Effector CD4-positive, alpha-beta T cell (primary cell): ENCODE results near the gene HLF.
A peak's percentile ranks its signal among the peaks of the same experiment; 100 is the strongest.

Experiments
- DNase-seq: peaks from one replicate; pipeline ENCODE4 v3.0.0-alpha.2; 2020

HLF gene

DNA sequence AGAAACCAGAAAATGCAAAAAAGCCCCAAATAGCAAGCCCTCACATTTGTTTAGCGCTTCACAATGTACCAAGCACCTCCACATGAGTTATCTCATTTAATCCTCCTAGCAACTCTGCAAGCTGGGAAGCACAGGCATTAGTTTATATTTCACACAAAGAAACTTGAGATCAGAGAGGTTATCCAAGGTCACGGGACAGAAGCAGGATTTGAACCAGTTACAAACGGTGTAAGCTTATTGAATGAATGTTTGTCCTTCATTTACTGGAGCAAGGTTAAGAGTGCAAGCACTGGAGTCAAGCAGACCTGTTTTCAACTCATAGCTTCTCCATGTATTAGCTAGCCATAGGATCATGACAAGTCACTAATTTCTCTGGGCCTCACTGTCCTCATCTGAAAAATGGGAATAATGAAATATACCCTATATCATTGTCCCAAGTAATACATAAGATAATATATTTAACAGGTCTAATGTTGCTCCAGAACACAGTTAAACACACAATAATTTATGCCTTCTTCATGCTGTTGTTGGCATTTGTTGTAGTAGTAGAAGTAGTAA lies 6.1 kb upstream of the HLF start:
- DNase-seq, result no peak

DNA sequence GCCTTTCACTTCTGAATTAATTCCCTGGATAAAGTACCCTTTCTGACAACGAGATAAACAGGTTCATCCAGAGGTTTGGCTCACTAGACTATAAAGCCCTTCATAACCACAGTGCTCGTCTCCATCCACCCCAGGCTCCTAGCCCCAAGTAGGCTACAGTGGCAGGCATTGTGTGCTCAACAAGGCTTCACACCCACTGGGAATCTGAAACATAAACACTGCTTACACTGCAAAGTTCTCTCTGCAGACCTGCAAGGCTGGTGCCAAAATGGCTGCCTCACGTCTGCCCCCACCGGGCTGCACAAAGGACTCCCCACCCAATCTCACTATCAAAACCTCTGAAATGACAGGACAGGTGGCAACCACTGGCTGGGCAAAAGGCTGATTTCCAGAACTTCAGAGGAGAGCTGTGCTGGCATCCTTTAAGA lies 5.1 kb upstream of the HLF start:
- no peak for DNase-seq

DNA sequence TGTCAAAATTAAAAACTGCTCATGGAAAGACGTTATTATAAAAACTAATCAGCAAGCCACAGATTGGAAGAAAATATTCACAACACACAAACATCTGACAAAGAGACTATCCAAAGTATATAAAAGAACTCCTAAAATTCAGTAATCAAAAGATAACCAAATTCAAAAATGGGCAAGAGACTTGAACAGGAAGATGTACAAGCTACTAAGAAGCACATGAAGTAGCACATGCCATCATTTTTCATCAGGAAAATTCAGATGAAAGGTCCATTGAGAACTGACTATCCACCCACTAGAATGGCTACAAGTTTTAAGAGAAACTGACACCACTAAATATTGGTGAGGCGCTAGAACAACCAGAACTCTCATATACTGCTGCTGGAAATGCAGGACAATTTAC lies 3.4 kb upstream of the HLF start:
- no peak for DNase-seq

DNA sequence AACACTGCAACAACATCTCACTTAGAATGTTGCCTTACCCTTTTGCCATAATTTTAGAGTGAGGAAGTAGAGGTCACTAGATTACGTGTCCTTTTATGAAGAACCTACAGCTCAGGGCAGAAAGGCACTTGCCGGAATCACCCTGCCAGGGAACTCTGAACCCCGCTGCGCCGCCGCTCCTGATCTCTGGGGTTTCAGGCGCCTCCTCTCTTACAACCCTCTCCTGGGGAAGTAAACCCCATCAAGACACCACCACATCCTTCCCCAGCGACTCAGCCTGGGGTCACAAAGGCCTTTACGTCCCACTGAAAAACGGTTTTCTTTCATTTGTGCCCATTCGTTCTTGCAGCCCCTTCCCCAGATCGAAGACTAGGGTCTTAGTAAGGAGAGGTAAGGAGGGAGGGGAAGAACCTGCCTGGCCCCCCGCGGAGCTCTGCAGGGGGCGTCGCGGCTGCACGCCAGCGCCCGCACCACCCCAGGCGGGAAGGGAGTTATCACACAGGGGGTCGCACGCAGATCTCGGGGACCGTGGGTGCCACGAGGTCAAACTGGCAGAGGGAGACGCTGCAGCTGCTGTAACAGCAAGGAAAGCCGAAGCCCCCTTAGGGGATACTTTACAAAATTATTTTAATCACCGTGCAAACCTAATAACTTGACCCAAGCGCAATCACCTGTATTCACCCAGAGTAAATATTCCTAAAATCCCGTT lies 1.0 kb upstream of the HLF start:
- DNase-seq, result no peak

DNA sequence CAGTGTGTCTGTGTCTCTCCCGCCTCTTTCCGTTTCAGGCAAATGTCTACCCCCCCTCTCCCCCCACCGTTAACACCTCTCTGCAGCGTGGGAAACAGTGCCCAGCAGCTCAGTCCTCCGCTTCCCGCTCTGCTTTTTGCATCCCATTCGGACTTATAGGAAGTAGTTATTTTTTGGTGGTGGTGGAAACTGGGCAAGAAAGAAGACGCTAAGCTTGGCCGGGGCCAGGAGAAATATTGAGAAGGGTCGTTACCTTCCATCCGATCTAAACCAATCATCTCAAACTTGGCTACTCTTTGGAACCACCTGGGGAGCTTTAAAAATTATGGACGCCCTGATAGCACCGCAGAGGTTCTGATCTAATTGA lies 499 bp upstream of the HLF start:
- DNase-seq, result no peak

DNA sequence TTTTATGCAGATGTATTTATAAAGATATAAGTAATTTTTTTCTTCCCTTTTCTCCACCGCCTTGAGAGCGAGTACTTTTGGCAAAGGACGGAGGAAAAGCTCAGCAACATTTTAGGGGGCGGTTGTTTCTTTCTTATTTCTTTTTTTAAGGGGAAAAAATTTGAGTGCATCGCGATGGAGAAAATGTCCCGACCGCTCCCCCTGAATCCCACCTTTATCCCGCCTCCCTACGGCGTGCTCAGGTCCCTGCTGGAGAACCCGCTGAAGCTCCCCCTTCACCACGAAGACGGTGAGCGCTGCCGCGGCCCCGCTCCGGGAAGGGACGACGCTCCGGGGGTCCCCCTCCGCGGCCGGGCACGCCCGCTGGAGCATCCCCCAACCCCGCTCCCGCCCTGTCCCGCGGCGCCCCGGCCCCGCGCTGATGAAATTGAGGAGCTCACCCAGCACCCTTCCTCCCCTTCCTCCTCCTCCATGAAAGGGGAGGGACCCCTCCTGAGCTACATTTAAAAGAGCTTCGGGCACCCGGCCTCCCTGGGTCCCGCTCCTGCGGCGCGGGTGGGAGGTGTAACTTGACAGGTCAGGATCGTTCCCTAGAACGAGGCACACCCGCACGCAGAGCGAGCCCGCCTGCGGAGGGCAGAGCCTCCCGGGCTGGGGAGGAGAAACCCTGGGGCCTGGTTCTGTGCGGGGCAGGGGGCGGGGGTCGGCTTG lies 706 bp downstream of the HLF start:
- peak; percentile 3 for DNase-seq

DNA sequence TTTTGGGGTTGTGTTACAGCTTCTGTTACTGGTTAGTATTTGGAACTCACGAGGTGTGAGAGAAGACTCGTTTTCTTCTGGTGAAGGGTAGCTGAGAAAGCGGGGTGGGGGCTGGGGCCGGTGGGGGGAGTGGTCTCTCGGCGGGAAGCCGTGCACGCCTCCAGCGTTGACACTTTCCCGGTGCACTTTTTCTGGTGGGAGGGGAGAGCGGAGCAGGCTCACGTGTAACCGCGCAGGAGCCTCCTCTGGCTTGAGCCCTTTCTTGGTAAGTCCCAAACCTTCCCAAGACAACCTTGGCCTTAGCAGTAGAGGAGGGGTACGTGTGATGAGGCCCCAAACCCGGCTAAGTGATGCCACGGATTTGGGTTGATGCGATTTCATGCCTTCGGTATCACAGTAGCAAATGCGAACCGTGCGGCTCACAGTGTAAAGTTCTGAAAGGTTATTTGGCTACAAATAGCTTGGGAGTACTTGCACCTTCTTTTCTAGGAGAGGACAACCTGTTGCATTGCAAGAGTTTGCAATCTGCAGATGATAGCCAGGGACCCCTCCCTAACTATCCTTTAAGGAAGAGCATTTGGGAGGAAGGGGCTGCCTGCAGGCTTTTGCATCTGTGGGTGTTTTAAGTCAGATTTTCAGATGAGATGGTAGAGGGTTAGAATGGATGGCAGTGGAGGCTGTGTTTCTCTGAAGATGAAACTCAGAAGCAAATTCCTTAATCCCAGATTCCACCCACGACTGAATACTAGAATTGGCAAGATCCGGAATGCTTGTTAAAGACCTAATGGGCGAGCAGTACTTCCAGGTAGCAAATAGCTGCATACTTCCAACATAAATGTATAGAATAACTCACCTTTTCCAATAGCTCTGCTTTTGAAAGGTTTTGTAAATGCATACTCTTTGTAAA lies 1.5 kb downstream of the HLF start:
- no peak for DNase-seq

DNA sequence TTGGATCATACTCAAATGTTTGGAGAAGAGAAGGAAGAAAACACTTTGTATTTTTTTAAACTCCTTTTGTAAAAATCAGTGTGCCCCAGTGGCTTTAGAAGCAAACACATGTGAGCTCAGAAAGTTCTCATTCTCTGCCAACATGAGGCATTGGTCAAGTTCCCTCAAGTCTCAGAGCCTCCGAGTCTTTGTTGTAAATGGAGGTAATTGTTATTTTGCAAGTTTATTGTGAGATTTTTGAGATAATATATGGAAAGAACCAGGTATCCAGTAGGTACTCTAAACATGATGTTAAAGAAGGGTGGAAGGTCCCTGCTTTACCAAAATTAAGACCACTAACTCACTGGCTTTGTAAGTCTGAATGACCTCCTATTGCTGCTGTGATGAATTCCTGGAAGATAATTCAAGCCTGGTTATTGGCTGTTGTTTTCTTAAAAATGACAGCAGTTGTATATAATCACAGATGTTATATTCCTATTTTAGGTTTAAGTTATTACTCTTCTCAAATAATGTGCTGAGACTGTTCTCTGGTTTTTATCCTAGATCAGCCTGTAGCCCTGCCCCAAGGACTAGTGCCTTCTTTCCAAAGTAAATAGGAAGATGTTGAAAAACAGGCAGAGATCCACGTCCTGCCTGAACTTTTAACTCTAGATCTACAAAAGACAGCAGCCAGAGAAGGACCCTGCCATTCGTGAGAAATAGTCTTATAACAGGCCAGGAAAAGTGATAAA lies 2.4 kb downstream of the HLF start:
- no peak for DNase-seq

DNA sequence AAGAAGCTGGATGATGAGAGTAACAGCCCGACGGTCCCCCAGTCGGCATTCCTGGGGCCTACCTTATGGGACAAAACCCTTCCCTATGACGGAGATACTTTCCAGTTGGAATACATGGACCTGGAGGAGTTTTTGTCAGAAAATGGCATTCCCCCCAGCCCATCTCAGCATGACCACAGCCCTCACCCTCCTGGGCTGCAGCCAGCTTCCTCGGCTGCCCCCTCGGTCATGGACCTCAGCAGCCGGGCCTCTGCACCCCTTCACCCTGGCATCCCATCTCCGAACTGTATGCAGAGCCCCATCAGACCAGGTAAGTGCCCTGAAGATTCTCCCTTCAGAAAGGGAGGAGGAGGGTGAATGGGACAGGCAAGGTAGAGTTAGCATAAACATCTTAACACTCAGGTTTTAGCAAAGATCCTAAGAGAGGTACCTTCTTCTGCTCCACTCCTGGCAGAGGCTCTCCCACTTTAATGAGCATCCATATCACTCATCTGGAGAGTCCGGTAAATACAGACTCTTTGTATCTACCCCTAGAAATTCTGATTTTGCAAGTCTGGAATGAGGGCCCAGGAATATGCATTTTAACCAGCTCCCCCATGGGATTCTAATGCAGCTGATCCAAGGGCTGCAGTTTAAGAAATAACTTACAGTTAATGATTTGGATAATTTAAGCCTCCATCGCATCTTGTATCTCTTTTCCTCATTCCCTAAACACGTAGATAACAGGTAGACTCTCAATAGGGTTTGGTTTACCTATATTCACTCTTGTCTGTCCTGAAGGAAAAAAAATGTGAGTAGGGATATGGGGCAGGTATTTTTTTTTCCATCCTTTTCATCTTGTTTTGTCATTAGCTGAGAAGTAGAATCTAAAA lies 3.3 kb downstream of the HLF start:
- DNase-seq, result no peak

DNA sequence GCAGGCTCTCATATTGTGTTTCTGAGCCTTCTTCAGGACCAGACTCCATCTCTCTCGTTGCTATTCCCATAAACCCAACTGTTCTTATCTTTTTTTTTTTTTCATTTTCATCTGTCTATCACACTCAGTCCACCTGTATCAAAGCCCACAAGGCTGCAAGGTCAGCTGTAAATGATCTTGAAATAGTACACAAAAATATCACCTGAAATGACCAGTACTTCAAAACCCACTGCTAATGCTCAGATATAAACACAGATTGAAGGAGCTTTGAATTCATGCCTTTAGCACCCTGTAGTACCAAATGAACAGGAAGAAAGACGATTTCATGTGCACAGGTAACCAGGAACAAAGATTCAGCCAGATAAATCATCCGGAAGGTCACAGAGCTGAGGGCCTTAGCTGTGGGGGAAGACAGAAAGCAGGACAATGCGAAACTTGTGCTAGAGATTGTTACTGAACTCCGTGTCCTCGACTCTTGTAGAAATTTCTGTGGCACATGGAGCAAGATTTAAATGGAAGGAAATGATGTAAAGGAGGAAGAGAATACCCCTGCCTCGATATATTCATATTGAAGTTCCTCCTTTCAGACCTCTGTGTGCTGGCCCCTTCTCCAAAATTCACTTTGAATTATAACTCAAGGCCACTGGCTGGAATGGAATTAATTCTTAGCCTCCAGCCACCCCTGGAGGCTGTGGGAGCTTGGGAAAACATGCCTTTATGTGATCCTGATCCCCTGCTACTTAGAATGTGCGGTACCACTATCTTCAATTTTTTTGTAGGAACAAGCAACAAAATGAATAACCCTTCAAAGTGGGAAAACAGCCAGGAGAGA lies 4.1 kb downstream of the HLF start:
- DNase-seq, result no peak

DNA sequence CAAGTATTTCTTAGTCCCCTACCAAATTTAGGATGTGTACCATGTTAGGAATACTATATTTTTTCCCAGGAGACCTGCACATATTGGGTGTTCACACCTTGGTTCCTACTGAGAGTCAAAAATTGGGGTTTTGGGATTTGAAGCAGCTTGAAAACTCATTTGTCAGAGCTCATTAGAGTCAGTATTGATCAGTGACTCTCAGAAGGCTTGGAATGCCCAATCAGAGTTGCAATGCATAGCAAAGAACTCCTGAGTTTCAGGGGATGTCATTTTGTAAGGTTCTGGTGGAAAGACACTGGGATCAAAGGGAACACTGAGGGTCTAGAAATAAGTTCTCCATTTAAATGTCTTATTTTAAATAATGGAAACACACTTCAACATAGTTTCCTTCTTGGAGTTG lies 5.1 kb downstream of the HLF start:
- DNase-seq, result no peak

DNA sequence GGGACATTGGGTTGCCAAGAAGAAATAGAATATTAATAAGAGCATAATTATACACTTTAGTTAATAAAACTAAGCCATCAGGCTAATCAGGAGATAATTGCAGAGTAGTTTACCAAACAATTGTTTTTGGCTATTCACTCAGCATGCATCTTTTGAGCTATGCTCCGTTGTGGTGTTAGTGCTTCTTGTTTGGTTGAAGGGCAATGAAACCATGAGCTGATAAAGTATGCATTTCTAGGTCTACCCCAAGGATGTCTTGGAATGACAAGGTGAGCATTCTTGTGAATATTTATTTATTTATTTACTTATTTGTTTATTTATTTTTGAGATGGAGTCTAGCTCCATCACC lies 6.4 kb downstream of the HLF start:
- DNase-seq, result no peak

DNA sequence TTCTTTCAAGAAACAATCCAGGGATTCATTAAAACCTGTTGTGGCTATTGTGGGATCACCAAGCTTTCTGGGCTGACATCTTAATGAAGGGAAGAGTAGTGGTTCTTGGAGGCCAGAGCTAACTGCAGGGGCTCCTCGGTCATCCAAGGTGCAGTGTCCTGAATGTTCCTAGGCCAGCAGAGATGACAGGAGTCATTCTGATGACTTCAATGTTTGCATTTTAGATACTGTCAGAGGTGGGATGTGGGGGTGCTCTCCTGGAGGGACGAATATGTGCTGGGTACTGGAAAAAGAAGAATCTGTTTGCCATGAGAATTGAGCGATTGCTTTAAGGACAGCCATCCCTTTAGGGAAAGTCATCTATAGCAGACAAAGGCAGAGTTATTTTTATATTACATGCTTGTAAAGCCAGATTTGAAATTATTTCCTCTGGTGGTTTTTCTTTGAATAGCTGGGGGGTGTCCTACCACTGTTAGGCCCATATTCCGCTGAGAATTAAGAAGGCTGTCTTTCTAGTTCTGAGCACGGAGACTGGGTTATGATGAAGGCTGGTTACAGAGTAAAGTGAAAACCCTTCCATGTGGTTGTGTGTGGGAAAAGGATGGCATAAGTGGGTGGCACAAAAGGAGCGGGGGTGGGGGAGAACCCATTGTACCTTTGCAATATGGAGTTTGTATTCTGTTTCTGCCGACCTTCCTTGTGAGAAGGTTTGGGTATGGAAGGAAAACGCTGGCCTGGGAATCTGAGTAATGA lies 7.4 kb downstream of the HLF start:
- no peak for DNase-seq

DNA sequence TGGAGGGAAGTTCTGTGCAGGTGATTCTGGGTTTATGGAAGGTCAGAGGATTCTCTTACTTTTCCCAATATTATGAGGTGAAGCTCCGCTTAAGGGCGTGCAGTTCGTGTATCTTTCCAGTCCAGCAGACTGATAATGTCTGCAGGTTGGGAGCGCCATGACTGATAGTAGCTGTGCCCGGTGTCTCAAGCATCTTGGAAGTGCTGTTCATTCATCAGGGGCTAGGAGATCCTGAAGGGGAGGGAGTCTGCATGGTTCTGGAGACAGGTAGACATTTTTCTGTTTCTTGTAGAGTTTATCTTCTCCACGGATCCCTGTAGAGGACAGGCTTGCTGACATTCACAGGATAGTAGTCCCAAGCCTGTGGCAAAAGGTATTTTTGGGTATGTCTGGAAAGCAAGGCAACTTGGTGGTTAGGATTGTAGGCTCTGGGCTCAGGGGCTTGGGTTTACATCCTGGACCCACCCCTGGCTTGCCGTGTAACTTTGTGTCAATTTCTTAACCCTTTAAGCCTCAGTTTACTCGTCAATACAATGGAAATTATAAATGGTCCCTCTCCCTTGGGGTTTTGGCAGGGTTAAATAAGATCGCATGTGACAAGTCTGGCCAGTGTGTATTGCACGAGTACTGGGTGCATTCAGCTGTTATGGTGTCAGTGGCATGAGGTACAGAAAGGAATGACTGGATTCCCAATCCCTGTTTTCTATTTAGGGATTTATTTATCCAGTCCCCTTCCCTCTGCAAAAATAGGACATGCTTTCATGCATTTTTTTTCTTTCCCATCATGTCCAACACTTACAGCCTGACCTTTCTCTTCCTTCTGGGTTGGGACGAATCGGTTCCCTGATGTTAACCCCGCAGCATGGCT lies 8.2 kb downstream of the HLF start:
- no peak for DNase-seq

DNA sequence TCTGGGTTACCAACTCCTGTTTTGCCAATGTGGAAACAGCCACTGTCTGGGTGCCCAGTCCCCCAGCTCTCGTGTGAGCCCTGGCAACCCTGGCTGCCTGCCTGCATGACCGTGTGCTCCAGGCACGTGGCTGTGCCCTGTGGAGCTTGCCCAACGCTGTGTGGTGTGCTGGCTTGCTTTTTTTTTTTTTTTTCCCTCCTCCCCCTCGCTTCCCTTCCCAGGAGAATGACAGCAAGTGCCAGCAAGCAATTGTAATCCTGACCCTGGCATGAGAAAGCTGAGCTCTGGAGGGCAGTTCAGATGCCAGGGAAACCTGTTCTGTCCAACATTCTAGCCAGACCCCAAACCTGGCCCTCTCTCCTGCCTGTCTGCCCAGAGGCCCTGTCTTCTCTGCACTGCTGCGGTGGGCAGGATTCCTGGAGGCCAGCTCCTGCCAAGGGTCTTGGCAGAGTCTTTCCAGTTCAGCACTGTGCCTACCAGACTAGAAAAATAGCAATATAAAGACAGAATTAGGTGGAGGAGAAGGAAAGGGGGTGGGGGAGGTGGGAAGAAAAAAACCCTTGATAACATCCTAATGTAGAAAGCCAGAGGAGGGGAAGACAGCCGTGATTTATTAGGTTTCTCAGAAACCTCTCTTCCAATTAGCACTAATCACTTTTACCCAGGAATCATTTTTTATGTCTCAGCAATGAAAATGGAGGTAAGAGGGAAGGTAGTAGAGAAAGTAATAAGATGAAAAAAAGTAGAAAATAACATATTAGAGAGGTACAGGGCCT lies 9.0 kb downstream of the HLF start:
- DNase-seq, result no peak

DNA sequence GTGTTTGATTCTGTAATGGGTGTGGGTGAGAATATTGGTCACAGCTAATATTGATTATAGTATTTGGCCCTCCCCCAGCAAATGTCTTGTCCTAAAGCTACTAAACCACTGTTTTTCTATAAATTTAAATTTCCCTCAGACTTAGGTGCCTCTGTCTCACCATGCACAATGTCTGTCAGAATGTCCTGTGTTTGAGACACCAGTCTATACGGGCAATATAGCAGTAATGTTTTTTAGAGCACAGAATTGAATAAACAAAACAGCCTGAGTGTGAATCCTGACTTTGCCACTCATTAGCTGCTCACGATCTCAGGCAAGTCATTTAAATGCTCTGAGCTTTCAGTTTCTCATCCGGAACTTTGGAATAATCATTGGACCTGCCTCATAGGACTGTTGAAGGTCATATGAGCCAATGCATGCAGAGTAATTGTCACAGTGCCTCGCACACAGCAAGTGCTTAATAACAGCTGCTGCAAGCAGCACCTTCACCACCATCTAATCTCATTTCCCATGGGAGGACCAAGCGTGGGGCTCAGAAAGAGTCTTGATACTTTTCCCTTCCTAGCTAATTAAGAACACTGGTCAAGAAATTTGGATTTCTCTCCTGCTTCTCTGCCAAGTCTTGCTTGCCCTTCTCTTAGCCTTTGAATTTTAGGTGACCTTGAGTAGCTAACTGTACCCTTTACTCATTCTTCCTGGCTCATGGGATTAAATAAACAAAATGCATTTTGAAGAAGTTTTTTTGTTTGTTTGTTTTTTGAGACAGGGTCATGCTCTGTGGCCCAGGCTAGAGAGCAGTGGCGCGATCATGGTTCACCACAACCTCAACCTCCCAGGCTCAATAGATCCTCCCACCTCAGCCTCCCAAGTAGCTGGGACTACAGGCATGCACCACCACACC lies 9.8 kb downstream of the HLF start:
- DNase-seq, result no peak
